HG03575 (cell line): ENCODE data around the gene SLC16A3.
"Not testable (repeated sequence)": the region's sequence is repeated elsewhere in the genome, so short reads cannot be mapped to it uniquely, and the experiment has no call there.

Source experiments
- ATAC-seq: cut with Tn5 transposase; IDR thresholded peaks from one replicate; pipeline ENCODE4 v1.9.1; 2021; ENCODE audit not compliant: unreplicated experiment, insufficient number of reproducible peaks, low FRiP score; ENCODE audit errors: extremely low read depth

The SLC16A3 gene

GRCh38 chr17:82242977-82243647 is 14.3 kb downstream of the SLC16A3 start:
- no peak for ATAC-seq

- no peak for ATAC-seq
Measured at GRCh38 chr17:82243648-82244412, 15.0 kb downstream of the SLC16A3 start.

GRCh38 chr17:82244413-82245133 is 15.7 kb downstream of the SLC16A3 start:
- ATAC-seq, result no peak

- ATAC-seq, result no peak
Measured at GRCh38 chr17:82245134-82246039, 16.5 kb downstream of the SLC16A3 start.

GRCh38 chr17:82246040-82246364 is 17.2 kb downstream of the SLC16A3 start:
- ATAC-seq, result no peak

- no peak for ATAC-seq
Measured at GRCh38 chr17:82246365-82247181, 17.7 kb downstream of the SLC16A3 start.

GRCh38 chr17:82247182-82247823 is 18.5 kb downstream of the SLC16A3 start:
- no peak for ATAC-seq

GRCh38 chr17:82247856-82248671 is 19.2 kb downstream of the SLC16A3 start:
- no peak for ATAC-seq

- no peak for ATAC-seq
Measured at GRCh38 chr17:82248815-82249674, 20.2 kb downstream of the SLC16A3 start.

GRCh38 chr17:82249896-82250581 is 21.2 kb downstream of the SLC16A3 start:
- no peak for ATAC-seq

GRCh38 chr17:82250868-82251500 is 22.1 kb downstream of the SLC16A3 start:
- ATAC-seq, result no peak

GRCh38 chr17:82252511-82253178 is 23.8 kb downstream of the SLC16A3 start:
- ATAC-seq, result no peak

- ATAC-seq, result no peak
Measured at GRCh38 chr17:82253179-82253544, 24.3 kb downstream of the SLC16A3 start.

GRCh38 chr17:82254096-82254495 is 25.3 kb downstream of the SLC16A3 start:
- ATAC-seq, result not testable (repeated sequence)

- not testable (repeated sequence) for ATAC-seq
Measured at GRCh38 chr17:82254746-82255145, 25.9 kb downstream of the SLC16A3 start.
